Measurements from ENCODE around the gene TRIM13.
"Not testable (repeated sequence)": the region's sequence is repeated elsewhere in the genome, so short reads cannot be mapped to it uniquely, and the experiment has no call there.

The TRIM13 gene

DNA sequence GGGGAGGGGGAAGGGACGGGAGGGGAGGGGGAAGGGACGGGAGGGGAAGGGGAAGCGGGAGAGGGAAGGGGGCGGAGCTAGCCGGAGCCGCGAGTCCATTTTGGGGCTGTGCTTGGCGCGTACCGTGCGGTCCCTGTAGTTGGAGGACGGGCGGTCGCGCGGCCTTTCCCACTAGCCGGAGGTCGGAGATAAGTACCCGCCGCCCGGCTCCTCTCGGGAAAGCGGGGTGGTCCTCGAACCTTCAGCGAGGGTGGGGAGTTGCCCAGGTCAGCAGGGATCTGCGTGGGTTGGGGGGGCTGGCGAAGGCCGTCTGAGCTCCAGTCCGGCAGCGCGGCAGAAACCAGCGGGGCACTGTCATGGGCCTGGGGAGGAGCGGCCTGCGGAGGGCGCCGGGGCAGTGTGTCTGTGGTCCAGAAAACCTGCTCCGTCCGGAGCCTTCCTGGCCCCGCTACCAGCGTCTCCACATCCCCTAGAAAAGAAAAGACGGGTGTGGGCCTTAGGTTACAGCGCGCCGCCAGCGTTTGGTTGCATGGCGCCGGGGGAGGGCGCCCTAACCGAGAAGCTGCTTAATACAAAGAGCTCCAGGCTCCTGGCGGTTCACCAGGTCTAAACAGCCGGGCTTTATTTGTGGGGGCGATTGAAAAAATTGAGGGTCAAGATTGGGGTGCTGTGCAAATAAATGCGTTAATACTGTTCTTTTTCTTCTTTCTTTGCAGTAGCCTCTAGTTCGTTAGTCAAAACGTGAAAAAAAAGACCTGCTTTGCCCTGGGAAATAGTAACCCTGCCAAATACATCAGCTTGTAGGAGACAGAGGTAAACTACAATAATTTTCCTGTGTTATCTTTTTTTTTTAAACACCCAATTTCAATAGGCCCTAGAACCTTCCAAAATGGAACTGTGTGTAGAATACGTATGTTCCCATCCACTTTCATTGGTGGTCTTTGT lies at the start of gene TRIM13:
TRIM13 (plus strand) TSS at position 92 of the 945 bp plus-strand sequence. CDS start 14,899 bp downstream, outside the sequence.
- DNase-seq = peak; percentile 9 to 73

DNA sequence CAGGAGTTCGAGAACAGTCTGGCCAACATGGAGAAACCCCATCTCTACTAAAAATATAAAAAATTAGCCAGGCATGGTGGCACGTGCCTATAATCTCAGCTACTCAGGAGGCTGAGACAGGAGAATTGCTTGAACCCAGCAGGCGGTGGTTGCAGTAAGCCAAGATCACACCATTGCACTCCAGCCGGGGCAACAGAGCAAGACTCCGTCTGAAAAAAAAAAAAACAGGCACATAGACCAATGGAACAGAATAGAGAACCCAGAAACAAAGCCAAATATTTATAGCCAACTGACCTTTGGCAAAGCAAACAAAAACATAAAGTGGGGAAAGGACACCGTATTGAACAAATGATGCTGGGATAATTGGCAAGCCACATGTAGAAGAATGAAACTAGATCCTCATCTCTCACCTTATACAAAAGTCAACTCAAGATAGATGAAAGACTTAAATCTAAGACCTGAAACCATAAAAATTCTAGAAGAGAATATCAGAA lies 48.0 kb upstream of the TRIM13 start:
- not testable (repeated sequence) for DNase-seq

- no peak for DNase-seq
Measured at GRCh38 chr13:49951754-49952535, 44.9 kb upstream of the TRIM13 start.

GRCh38 chr13:49953560-49953959 lies 43.3 kb upstream of the TRIM13 start:
- DNase-seq = no peak

DNA sequence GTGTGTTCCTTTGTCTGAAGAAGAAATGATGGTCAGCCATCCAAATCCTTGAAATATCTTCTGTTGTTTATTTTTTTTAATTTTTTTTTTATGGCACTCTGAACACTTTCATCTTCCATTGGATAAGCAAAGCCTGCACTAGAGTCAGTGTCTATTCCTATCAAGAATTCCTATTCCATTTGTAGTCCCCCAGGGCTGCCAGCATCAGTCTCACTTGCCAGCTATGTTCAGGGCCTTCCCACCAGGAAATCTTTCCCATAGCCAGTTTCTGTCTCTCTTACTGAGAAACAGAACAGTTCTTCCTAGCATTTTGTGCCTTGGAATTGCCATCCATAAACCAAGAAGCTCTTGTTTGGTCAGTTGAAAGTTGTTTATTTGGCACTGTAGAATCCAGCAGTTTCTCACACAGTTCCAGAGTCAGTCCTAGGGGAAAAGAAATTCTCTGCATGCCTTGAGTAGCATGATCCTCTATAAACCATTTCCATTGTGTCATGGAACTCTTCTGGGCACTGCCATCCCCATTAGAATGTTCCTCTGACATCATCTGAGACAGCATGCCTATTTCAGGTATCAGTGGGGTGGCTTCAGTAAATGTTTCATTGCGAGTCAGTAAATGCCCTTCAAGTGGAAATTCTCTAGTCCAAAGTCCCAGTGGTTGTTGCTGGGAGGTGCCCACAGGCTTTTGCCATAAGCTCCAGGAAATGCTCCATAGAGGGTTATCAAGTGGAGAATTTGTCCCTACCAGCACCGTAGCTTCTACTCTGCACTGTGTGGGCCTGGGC lies 42.0 kb upstream of the TRIM13 start:
- DNase-seq = no peak

DNA sequence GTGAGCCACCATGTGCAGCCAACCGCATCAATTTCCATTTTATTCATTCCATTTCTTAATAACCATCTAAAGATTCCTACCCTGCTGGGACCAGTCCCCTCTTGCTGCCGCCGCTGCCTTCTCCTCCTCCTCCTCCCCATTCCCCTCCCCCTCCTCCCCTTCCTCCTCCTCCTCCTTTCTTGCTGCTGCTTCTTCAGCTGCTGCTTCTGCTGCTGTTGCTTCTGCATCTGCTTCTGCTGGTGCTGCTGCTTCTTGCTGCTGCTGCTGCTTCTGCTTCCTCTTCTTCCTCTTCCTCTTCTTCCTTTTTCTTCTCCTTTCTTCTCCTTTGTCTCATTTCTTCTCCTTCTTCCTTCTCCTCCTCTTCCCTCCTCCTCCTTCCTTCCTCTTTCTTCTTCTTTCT lies 40.7 kb upstream of the TRIM13 start:
- no peak for DNase-seq

DNA sequence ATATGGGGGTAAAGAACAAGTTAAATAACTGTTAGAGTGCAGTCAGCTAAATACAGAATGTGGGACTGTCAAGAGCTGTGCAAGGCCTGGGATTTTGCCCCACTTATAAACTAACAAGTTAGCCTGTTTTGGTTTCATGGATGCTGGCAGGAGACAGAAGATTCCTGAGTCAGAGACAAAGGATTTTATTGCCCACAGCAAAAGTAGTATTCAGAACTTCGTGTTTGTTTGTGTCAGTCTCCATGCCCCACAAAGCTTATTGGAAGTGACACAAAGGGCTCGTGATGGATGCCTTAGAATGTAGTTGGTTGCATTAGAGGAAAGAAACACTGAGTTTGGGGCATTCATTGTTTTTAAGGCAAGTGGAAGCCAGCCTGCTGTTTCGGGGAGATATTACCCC lies 38.5 kb upstream of the TRIM13 start:
- no peak for DNase-seq

DNA sequence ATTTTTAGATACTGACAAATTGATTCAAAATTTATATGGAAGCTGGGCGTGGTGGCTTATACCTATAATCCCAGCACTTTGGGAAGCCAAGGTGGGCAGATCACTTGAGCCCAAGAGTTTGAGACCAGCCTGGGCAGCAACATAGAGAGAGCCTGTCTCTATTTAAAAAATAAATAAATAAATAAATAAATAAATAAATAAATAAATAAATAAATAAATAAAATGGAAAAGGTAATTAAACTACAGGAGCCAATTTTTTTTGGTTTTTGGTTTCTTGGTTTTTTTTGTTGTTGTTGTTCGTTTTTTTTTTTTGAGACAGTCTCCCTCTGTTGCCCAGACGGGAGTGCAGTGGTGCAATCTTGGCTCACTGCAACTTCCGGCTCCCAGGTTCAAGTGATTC lies 29.4 kb upstream of the TRIM13 start:
- no peak for DNase-seq

DNA sequence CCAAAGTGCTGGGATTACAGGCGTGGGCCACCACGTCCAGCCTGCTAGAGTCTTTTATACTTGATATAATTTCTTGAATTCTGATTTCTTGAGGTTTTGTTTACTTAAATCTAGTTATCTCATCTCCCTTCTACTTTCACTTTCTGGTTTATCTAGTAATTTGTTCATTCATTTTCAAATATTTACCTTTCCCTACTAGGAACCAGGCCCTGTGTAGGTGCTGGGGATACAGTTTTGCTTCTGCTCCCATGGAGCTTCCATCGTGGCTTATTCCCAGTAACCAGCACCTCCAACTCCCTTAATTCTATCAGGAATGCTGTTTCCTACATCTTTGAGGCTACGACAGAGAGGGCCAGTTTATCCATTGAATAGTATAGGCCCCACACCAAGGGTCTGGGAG lies 24.1 kb upstream of the TRIM13 start:
- DNase-seq = no peak

DNA sequence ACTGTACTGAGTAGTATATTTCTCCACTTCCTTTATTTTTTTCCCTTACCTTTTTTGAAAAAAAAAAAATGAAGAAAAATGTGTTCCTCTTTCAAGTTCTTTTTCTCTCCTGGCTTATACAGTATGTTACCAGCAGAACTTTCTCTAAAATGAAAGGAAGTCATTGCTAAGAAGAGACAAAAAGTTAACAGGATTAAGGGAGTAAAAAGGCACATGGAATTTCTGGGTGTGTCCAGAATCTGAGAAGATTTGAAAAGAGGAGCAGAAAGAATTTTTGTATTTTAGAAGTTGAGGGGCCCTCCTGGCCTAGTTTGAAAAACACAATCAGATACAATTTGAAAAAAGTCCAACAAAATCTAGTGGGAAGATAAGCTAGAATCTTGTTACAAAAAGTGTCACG lies 21.0 kb upstream of the TRIM13 start:
- DNase-seq = no peak

DNA sequence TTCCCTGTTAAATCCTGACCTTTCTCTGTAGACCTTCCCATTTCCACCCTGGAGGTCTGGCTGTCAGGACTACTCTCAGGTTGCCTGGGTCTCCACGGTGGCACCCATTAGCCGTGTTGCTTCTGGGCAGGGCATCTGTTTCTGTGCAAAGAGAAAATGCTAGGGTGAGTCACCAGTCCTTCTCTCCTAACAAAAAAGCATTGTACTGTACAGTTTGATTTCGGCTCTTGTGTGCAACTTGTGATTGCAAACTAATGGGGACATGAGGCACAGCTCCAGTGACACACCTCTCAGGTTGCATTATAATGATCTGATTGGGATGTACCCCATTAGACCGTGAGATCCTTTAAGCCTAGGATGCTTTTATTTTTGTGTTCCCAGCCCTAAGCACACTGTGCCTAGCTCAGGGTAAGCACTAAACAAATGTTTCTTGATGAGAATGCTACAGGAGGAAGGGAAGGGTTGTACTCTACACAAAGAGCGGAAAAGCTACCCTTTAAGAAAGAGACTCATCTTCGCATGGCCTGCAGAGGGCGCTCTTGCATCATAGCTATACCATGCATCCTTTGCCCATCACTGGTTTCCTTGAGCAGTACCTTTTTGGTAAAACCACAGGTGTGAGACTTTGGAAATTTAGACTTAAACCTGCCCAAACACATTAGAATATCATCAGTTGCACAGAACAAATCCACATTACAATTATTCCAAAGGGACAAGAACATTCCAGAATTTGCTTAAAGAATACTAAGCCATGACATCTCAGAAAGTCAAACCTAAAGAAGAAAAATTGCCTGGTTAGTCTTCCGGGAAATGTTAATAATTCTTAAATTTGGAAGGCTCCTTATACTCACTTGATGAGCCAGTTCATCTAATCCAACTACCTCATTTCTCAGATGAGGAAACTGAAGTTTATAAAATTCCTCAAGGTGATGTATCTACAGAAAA lies 20.3 kb upstream of the TRIM13 start:
- DNase-seq = no peak

GRCh38 chr13:49977992-49978391 lies 18.9 kb upstream of the TRIM13 start:
- DNase-seq = no peak

- DNase-seq = no peak
Measured at GRCh38 chr13:49980266-49980665, 16.6 kb upstream of the TRIM13 start.

DNA sequence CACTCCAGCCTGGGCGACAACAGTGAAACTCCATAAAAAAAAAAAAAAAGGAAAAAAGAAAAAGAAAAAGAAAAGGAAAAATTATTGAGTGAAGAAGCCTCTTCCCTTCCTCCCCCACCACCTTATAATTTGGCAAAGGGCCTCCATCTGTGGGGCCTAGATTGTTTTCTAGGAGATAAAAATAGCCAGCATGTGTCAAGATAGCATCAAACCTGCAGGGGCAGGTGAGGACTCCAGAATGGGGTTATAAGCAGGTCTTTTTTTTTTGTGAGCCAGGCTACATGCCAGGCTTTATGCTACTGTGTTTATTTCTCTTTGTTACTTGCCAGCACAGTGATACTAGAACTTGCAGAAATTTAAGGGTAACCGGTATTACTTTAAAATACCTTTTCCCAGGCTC lies 11.7 kb upstream of the TRIM13 start:
- DNase-seq = no peak

DNA sequence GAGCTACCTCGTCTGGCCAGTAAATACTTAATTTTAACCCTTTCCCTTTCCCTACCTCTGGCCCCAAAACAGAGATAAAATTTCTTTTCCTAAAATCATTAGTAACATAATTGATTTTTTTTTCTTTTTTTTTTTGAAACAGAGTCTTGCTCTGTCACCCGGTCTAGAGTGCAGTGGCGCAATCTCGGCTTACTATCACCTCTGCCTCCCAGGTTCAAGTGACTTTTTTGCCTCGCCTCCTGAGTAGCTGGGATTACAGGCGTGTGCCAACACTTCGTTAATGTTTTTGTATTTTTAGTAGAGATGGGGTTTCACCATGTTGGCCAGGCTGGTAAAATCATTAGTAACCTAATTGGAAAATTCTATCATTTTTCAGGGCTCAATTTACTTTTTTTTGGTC lies 10.4 kb upstream of the TRIM13 start:
- no peak for DNase-seq

DNA sequence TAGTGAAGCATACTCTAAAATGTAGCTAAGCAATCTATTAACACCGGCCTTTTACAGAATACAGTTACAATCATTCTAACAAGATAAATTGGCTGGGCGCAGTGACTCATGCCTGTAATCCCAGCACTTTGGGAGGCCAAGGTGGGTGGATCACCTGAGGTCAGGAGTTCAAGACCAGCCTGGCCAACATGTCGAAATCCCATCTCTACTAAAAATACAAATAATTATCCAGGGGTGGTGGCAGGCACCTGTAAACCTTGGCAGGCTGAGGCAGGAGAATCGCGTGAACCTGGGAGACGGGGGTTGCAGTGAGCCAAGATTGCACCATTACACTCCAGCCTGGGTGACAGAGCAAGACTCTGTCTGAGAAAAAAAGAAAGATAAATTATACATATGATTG lies 6.2 kb upstream of the TRIM13 start:
- not testable (repeated sequence) for DNase-seq

- DNase-seq = no peak
Measured at GRCh38 chr13:49993111-49993510, 3.7 kb upstream of the TRIM13 start.

DNA sequence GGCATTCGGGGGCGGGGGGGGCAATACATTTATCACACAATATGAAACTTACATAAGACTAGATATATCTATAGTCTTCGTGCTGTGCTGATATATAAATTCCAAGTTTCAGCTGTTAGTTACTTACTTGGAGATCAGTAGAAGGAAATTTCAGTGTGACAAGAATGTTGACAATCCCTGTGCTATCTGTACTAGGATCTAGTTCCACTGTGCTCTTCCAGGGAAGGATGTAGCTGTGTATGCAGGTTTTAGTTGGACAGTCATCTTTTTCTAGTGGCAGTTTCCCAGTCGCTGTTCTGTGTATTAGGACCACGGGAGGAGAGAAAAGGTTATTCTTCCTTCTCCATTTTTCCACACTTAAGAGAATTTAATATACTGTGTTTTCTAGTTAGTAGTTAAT lies 3.2 kb upstream of the TRIM13 start:
- no peak for DNase-seq

DNA sequence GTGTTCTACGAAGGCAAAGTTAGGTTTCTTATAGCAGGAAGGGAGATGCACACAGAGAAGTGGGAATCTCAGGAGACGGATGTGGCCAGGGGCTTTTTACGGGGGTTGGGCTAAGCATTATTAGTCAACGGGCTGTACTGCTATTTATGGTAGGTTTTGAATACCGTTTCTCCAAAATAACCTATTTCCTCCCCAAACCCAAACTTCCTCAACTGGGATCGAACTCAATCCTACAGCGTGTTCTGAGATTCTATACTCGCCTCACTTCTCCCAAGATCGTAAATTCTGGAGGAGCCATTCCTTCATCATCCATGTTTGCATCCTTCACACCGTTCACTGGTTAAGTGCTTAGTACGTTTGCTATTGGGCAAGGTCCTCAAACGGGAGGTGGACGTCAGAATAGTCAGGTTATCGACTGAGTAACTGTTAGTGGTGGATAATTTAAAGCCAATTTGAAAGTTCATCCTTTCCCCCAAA lies 1.2 kb upstream of the TRIM13 start:
- DNase-seq = no peak

GRCh38 chr13:49996161-49996915 lies 504 bp upstream of the TRIM13 start:
- DNase-seq = peak; percentile 24 to 32

DNA sequence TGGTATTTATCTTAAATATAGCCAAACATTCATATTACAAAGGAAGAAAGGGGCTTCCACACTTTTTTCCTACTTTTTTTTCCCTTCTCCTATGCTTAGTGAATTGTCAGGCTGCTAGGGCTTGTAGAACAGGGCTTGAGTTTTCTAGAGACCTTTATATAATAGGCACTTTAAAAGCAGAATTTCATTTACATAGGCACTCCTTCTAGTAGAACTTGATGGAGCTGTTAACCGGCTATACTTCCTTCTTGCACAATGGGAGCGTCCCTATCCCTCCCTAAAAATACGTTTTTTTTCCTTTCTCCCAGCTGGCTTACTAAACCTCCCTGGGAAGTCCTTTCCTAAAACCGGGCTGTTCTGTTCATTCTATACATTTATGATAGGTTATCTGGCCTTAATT lies 1.1 kb downstream of the TRIM13 start:
- DNase-seq = no peak

Data from cerebellar nuclear complex (tissue), 1 donor.